ENCODE measurements around the gene ZYG11A. TPM values are rescaled to one million over a fixed set of nuclear protein-coding genes. Genes with fewer than 3 reads are reported as not detected.

Gene ZYG11A
- total RNA-seq, 5 donors from 2014 or later (not counting 1 experiment from before 2014, with no cell fraction given) = 0.09 to 0.15 (median 0.09) TPM

GRCh38 chr1:52917581-52917980 lies 75.0 kb downstream of the ZYG11A start:
- ATAC-seq (replicated peaks in 1 of 4) = no peak
- Histone ChIP-seq H3K36me3 (ENCODE audit: control insufficient read depth in 2 of 2, extremely low read depth in 1 of 2, insufficient read depth in 1 of 2, low read length in 1 of 2) (no peaks in the 10 kb centered on the region), H3K27ac (ENCODE audit: low read length) (no peak overlapping the region), H3K9me3 (no peaks in the 10 kb centered on the region), H3K4me1 (ENCODE audit: control insufficient read depth in 1 of 2, extremely low read depth in 1 of 2, insufficient read depth in 2 of 2, low read length in 2 of 2) (peaks cover 0 to 24% of the 10 kb centered on the region in 2 experiments), H3K27me3 (replicated peaks in 1 of 2; ENCODE audit: control insufficient read depth in 2 of 2, extremely low read depth in 1 of 2, insufficient read depth in 2 of 2, low read length in 1 of 2) (no peaks in the 10 kb centered on the region), H3K4me3 (ENCODE audit: control insufficient read depth in 1 of 2, extremely low read depth in 1 of 2, low read length in 1 of 2) (no peak overlapping the region)
- Mint-ChIP-seq H3K36me3 (no peaks in the 10 kb centered on the region), H3K4me1 (peaks cover 26 to 33% (median 26%) of the 10 kb centered on the region in 3 donors), H3K27ac (no peak overlapping the region), H3K4me3 (no peak overlapping the region), H3K27me3 (no peaks in the 10 kb centered on the region), H3K9me3 (no peaks in the 10 kb centered on the region)
- DNase-seq = no peak
- ChIA-PET POLR2A (no interaction called here), CTCF (no interaction called here)
- WGBS (ENCODE audit: insufficient coverage) = no CpG with 5 or more reads among the region's 1 CpG

GRCh38 chr1:52918201-52918600 lies 75.6 kb downstream of the ZYG11A start:
- Mint-ChIP-seq H3K27ac (no peak overlapping the region), H3K9me3 (no peaks in the 10 kb centered on the region)
- no peak for ATAC-seq (replicated peaks in 1 of 4)

GRCh38 chr1:52919051-52919722 lies 76.6 kb downstream of the ZYG11A start:
- 61% methylated on average over 4 of the region's 7 CpGs for WGBS (ENCODE audit: insufficient coverage)
- DNase-seq (peak in 2 of 35 experiments; percentile 13 to 38), ATAC-seq (replicated peaks in 1 of 4) (peak in 2 of 4 experiments; percentile 7 to 10)
- Mint-ChIP-seq H3K36me3 (no peaks in the 10 kb centered on the region), H3K4me3 (peak overlapping the region in 1 of 3 donors; percentile 59), H3K27ac (peak overlapping the region; percentile 40 to 65), H3K9me3 (no peaks in the 10 kb centered on the region), H3K27me3 (no peaks in the 10 kb centered on the region), H3K4me1 (peaks cover 26 to 34% (median 31%) of the 10 kb centered on the region in 3 donors)
- Histone ChIP-seq H3K4me1 (ENCODE audit: control insufficient read depth in 1 of 2, extremely low read depth in 1 of 2, insufficient read depth in 2 of 2, low read length in 2 of 2) (peaks cover 0 to 24% of the 10 kb centered on the region in 2 experiments), H3K9me3 (no peaks in the 10 kb centered on the region), H3K27ac (ENCODE audit: low read length) (no peak overlapping the region), H3K27me3 (replicated peaks in 1 of 2; ENCODE audit: control insufficient read depth in 2 of 2, extremely low read depth in 1 of 2, insufficient read depth in 2 of 2, low read length in 1 of 2) (no peaks in the 10 kb centered on the region), H3K4me3 (ENCODE audit: control insufficient read depth in 1 of 2, extremely low read depth in 1 of 2, low read length in 1 of 2) (no peak overlapping the region), H3K36me3 (ENCODE audit: control insufficient read depth in 2 of 2, extremely low read depth in 1 of 2, insufficient read depth in 1 of 2, low read length in 1 of 2) (no peaks in the 10 kb centered on the region)
- ChIA-PET POLR2A (interaction anchor here in 1 of 2 donors (0.7 kb wide), 1 partner anchor 13 kb away, joined by 3 read pairs; no protein-coding TSS in a partner anchor), CTCF (interaction anchor here in 1 of 2 donors (0.6 kb wide), 2 partner anchors 117 to 366 kb away, joined by 3 read pairs; partner anchors contain the start of gene TUT4)

More at GRCh38 chr1:52918201-52918600, 75.6 kb downstream of the ZYG11A start:
- peaks cover 0 to 24% of the 10 kb centered on the region in 2 experiments for H3K4me1 ChIP-seq (ENCODE audit: control insufficient read depth in 1 of 2, extremely low read depth in 1 of 2, insufficient read depth in 2 of 2, low read length in 2 of 2)
- DNase-seq = no peak
- H3K9me3 ChIP-seq = no peaks in the 10 kb centered on the region
- no peaks in the 10 kb centered on the region for H3K27me3 Mint-ChIP-seq
- no peaks in the 10 kb centered on the region for H3K27me3 ChIP-seq (replicated peaks in 1 of 2; ENCODE audit: control insufficient read depth in 2 of 2, extremely low read depth in 1 of 2, insufficient read depth in 2 of 2, low read length in 1 of 2)
- CTCF ChIA-PET = interaction anchor here in 1 of 2 donors (0.6 to 0.7 kb wide), 2 partner anchors 222 to 676 kb away, joined by 3 to 6 read pairs; no protein-coding TSS in a partner anchor
- POLR2A ChIA-PET = interaction anchor here in 1 of 2 donors (0.7 kb wide), 1 partner anchor 12 kb away, joined by 3 read pairs; no protein-coding TSS in a partner anchor
- WGBS (ENCODE audit: insufficient coverage) = no CpG with 5 or more reads among the region's 6 CpGs
- H3K36me3 Mint-ChIP-seq = no peaks in the 10 kb centered on the region
- H3K4me3 ChIP-seq (ENCODE audit: control insufficient read depth in 1 of 2, extremely low read depth in 1 of 2, low read length in 1 of 2) = no peak overlapping the region
- H3K4me3 Mint-ChIP-seq = no peak overlapping the region
- no peaks in the 10 kb centered on the region for H3K36me3 ChIP-seq (ENCODE audit: control insufficient read depth in 2 of 2, extremely low read depth in 1 of 2, insufficient read depth in 1 of 2, low read length in 1 of 2)
- H3K27ac ChIP-seq (ENCODE audit: low read length) = no peak overlapping the region
- peaks cover 26 to 34% (median 30%) of the 10 kb centered on the region in 3 donors for H3K4me1 Mint-ChIP-seq

GRCh38 chr1:52919723-52920483 lies 77.3 kb downstream of the ZYG11A start:
- peaks cover 26 to 34% (median 31%) of the 10 kb centered on the region in 3 donors for H3K4me1 Mint-ChIP-seq
- H3K27ac ChIP-seq (ENCODE audit: low read length) = peak overlapping the region; percentile 9
- WGBS (ENCODE audit: insufficient coverage) = 95% methylated on average over 9 of the region's 10 CpGs
- H3K36me3 ChIP-seq (ENCODE audit: control insufficient read depth in 2 of 2, extremely low read depth in 1 of 2, insufficient read depth in 1 of 2, low read length in 1 of 2) = no peaks in the 10 kb centered on the region
- CTCF ChIA-PET = interaction anchor here in 1 of 2 donors (0.6 kb wide), 1 partner anchor 367 kb away, joined by 3 read pairs; the partner anchor contains the start of gene TUT4
- H3K4me3 Mint-ChIP-seq = peak overlapping the region; percentile 49 to 82 (median 59)
- H3K27ac Mint-ChIP-seq = peak overlapping the region; percentile 40 to 65
- H3K27me3 ChIP-seq (replicated peaks in 1 of 2; ENCODE audit: control insufficient read depth in 2 of 2, extremely low read depth in 1 of 2, insufficient read depth in 2 of 2, low read length in 1 of 2) = no peaks in the 10 kb centered on the region
- ATAC-seq (replicated peaks in 1 of 4) (no peak), DNase-seq (no peak)
- POLR2A ChIA-PET = interaction anchor here in 1 of 2 donors (0.6 to 0.7 kb wide), 2 partner anchors 25 to 1684 kb away, joined by 3 to 4 read pairs; partner anchors contain the start of gene RNF11
- peaks cover 0 to 24% of the 10 kb centered on the region in 2 experiments for H3K4me1 ChIP-seq (ENCODE audit: control insufficient read depth in 1 of 2, extremely low read depth in 1 of 2, insufficient read depth in 2 of 2, low read length in 2 of 2)
- H3K9me3 ChIP-seq = no peaks in the 10 kb centered on the region
- no peaks in the 10 kb centered on the region for H3K27me3 Mint-ChIP-seq
- no peaks in the 10 kb centered on the region for H3K36me3 Mint-ChIP-seq
- H3K9me3 Mint-ChIP-seq = no peaks in the 10 kb centered on the region
- no peak overlapping the region for H3K4me3 ChIP-seq (ENCODE audit: control insufficient read depth in 1 of 2, extremely low read depth in 1 of 2, low read length in 1 of 2)

- ChIA-PET POLR2A (interaction anchor here (0.6 kb wide), 2 partner anchors 171 to 1685 kb away, joined by 3 to 4 read pairs; partner anchors contain the start of gene RNF11 (in 1 of the 2)), CTCF (interaction anchor here (0.6 to 1.6 kb wide), 5 partner anchors 20 to 1267 kb away, joined by 3 to 13 read pairs (median 3); no protein-coding TSS in a partner anchor)
- H3K36me3 ChIP-seq (ENCODE audit: control insufficient read depth in 2 of 2, extremely low read depth in 1 of 2, insufficient read depth in 1 of 2, low read length in 1 of 2) = no peaks in the 10 kb centered on the region
- peaks cover 0 to 24% of the 10 kb centered on the region in 2 experiments for H3K4me1 ChIP-seq (ENCODE audit: control insufficient read depth in 1 of 2, extremely low read depth in 1 of 2, insufficient read depth in 2 of 2, low read length in 2 of 2)
- Mint-ChIP-seq H3K27me3 (no peaks in the 10 kb centered on the region), H3K4me3 (peak overlapping the region; percentile 79 to 86 (median 82)), H3K9me3 (no peaks in the 10 kb centered on the region), H3K36me3 (no peaks in the 10 kb centered on the region), H3K27ac (peak overlapping the region; percentile 57 to 65), H3K4me1 (peaks cover 26 to 34% (median 31%) of the 10 kb centered on the region in 3 donors)
- peak overlapping the region; percentile 55 to 82 for H3K4me3 ChIP-seq (ENCODE audit: control insufficient read depth in 1 of 2, extremely low read depth in 1 of 2, low read length in 1 of 2)
- peak overlapping the region; percentile 62 for H3K27ac ChIP-seq (ENCODE audit: low read length)
- DNase-seq (peak in 4 of 35 experiments; percentile 5 to 23 (median 8)), ATAC-seq (replicated peaks in 1 of 4) (peak in 1 of 4 experiments; percentile 1)
- H3K9me3 ChIP-seq = no peaks in the 10 kb centered on the region
- no peaks in the 10 kb centered on the region for H3K27me3 ChIP-seq (replicated peaks in 1 of 2; ENCODE audit: control insufficient read depth in 2 of 2, extremely low read depth in 1 of 2, insufficient read depth in 2 of 2, low read length in 1 of 2)
- WGBS (ENCODE audit: insufficient coverage) = 85% methylated on average over 26 of the region's 35 CpGs
Observed at GRCh38 chr1:52920791-52921291, 78.3 kb downstream of the ZYG11A start.
